Measurements from ENCODE around the gene IL4. TPM values are rescaled to one million over a fixed set of nuclear protein-coding genes. Genes with fewer than 3 reads are reported as not detected.

Gene IL4
- total RNA-seq, 1 donor from 2014 or later = not detected

DNA sequence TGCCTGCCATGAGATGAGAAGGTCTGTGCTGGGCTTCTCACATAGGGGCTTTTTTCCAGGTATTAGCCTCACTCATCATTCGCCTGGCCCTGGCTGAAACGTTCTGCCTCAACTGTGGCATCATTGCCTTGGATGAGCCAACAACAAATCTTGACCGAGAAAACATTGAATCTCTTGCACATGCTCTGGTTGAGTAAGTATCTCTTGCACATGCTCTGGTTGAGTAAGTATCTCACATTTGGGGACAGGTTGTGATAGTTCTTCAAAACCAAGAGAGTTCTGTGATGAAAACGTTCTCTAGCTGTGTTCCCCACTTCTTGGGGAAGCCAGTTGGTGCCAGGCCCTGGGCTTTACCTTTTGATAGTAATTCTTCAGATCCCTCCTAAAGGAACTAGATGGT lies 33.2 kb upstream of the IL4 start:
- H3K36me3 Mint-ChIP-seq = peaks cover 4% of the 10 kb centered on the region
- no peaks in the 10 kb centered on the region for H3K9me3 Mint-ChIP-seq
- H3K4me3 Mint-ChIP-seq = no peak overlapping the region
- H2AFZ ChIP-seq (replicated peaks) = no peak overlapping the region
- H3K27me3 ChIP-seq = no peaks in the 10 kb centered on the region
- no peaks in the 10 kb centered on the region for H4K20me1 ChIP-seq (ENCODE audit: low read depth)
- H3K4me1 Mint-ChIP-seq = no peaks in the 10 kb centered on the region
- H3K27ac Mint-ChIP-seq = no peak overlapping the region
- TF ChIP-seq, protein P1, sequence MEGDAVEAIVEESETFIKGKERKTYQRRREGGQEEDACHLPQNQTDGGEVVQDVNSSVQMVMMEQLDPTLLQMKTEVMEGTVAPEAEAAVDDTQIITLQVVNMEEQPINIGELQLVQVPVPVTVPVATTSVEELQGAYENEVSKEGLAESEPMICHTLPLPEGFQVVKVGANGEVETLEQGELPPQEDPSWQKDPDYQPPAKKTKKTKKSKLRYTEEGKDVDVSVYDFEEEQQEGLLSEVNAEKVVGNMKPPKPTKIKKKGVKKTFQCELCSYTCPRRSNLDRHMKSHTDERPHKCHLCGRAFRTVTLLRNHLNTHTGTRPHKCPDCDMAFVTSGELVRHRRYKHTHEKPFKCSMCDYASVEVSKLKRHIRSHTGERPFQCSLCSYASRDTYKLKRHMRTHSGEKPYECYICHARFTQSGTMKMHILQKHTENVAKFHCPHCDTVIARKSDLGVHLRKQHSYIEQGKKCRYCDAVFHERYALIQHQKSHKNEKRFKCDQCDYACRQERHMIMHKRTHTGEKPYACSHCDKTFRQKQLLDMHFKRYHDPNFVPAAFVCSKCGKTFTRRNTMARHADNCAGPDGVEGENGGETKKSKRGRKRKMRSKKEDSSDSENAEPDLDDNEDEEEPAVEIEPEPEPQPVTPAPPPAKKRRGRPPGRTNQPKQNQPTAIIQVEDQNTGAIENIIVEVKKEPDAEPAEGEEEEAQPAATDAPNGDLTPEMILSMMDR (IDR thresholded peaks at IDR 0.05) = no peak
- no peak for TF ChIP-seq EZH2 (IDR thresholded peaks at IDR 0.05)
- no peak for TF ChIP-seq EZH2phosphoT487 (IDR thresholded peaks at IDR 0.05)
- no peak overlapping the region for H3K4me2 ChIP-seq
- no peaks in the 10 kb centered on the region for H3K4me1 ChIP-seq
- H3K9me3 ChIP-seq (ENCODE audit: low read depth) = no peaks in the 10 kb centered on the region
- no peaks in the 10 kb centered on the region for H3K79me2 ChIP-seq (ENCODE audit: low read depth)
- no peaks in the 10 kb centered on the region for H3K36me3 ChIP-seq
- no peaks in the 10 kb centered on the region for H3K27me3 Mint-ChIP-seq (ENCODE audit: insufficient read depth, low read depth)
- DNase-seq (ENCODE audit: low spot score) = no peak
- no peaks in the 10 kb centered on the region for H3F3A ChIP-seq (ENCODE audit: low read depth)
- no peak overlapping the region for H3K9ac ChIP-seq
- no peak overlapping the region for H3K4me3 ChIP-seq
- H3K27ac ChIP-seq = no peak overlapping the region

DNA sequence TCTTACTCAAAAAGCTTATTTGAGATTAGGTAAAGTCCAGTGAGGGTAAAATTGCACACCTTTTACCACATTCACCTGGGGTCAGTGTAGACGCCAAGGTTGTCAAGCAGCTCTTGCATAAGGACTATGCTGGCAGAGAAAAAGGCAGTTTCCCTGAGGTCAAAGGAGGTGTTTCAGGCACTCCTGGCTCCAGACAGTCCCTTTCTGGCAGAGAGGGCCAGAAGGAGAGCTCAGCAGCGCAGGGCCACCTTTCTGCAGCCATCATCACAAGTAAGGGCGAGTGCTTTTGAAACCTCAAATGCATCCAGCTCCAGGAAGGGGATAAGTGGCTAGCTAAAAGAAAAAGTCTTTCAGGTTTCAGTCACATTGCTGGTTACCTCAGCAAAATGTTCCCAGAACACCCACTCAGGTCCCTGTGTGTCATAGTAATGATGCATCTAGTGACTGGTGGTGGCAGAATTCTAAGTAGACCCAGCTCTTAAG lies 32.5 kb upstream of the IL4 start:
- H3K79me2 ChIP-seq (ENCODE audit: low read depth) = no peaks in the 10 kb centered on the region
- no peaks in the 10 kb centered on the region for H3K9me3 ChIP-seq (ENCODE audit: low read depth)
- H4K20me1 ChIP-seq (ENCODE audit: low read depth) = no peaks in the 10 kb centered on the region
- Mint-ChIP-seq H3K36me3 (peaks cover 4% of the 10 kb centered on the region), H3K4me1 (no peaks in the 10 kb centered on the region), H3K27ac (no peak overlapping the region), H3K4me3 (no peak overlapping the region), H3K9me3 (no peaks in the 10 kb centered on the region), H3K27me3 (ENCODE audit: insufficient read depth, low read depth) (no peaks in the 10 kb centered on the region)
- H3K4me3 ChIP-seq = no peak overlapping the region
- no peak overlapping the region for H2AFZ ChIP-seq (replicated peaks)
- no peaks in the 10 kb centered on the region for H3K4me1 ChIP-seq
- no peak for TF ChIP-seq EZH2phosphoT487 (IDR thresholded peaks at IDR 0.05)
- TF ChIP-seq EZH2 (IDR thresholded peaks at IDR 0.05) = no peak
- TF ChIP-seq, protein P1 (IDR thresholded peaks at IDR 0.05) = no peak
- no peak overlapping the region for H3K27ac ChIP-seq
- no peaks in the 10 kb centered on the region for H3K27me3 ChIP-seq
- no peak for DNase-seq (ENCODE audit: low spot score)
- H3K36me3 ChIP-seq = no peaks in the 10 kb centered on the region
- no peak overlapping the region for H3K4me2 ChIP-seq
- no peak overlapping the region for H3K9ac ChIP-seq
- H3F3A ChIP-seq (ENCODE audit: low read depth) = no peaks in the 10 kb centered on the region

DNA sequence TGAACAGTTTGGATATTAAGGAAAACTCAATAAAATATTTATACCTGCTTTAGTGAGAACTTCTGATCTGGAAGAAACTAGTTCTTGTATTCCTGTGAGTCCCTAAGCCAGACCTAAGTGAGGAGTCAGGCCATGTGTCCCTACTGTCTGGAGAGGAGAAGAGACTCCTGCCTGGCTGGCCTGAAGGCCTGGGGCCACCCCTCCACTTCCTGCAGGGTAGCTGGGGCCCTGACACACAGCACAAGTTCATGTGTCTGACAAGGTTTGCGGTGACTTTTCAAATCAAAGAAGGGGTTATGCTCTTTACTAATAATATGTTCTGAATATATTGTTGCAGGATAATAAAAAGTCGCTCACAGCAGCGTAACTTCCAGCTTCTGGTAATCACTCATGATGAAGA lies 31.9 kb upstream of the IL4 start:
- Histone ChIP-seq H3K36me3 (no peaks in the 10 kb centered on the region), H3K79me2 (ENCODE audit: low read depth) (no peaks in the 10 kb centered on the region), H4K20me1 (ENCODE audit: low read depth) (no peaks in the 10 kb centered on the region), H3K27ac (no peak overlapping the region), H3K4me3 (no peak overlapping the region), H3K9ac (no peak overlapping the region), H3F3A (ENCODE audit: low read depth) (no peaks in the 10 kb centered on the region), H3K9me3 (ENCODE audit: low read depth) (no peaks in the 10 kb centered on the region), H3K27me3 (no peaks in the 10 kb centered on the region), H3K4me2 (no peak overlapping the region), H2AFZ (replicated peaks) (no peak overlapping the region), H3K4me1 (no peaks in the 10 kb centered on the region)
- Mint-ChIP-seq H3K9me3 (no peaks in the 10 kb centered on the region), H3K27ac (no peak overlapping the region), H3K27me3 (ENCODE audit: insufficient read depth, low read depth) (no peaks in the 10 kb centered on the region), H3K4me1 (no peaks in the 10 kb centered on the region), H3K36me3 (peaks cover 4% of the 10 kb centered on the region), H3K4me3 (no peak overlapping the region)
- no peak for TF ChIP-seq EZH2phosphoT487 (IDR thresholded peaks at IDR 0.05)
- no peak for TF ChIP-seq EZH2 (IDR thresholded peaks at IDR 0.05)
- TF ChIP-seq, protein P1 (IDR thresholded peaks at IDR 0.05) = no peak
- no peak for DNase-seq (ENCODE audit: low spot score)
